Motor neuron (in vitro differentiated cells): Measurements from ENCODE around the gene SULF2. TPM values are rescaled to one million over a fixed set of nuclear protein-coding genes. Genes with fewer than 3 reads are reported as not detected.

Experiments used
- ATAC-seq, 8 experiments: fragments of 200-7000 bp; cut with Tn5 transposase; replicated peaks in 6 of 8; 2 replicates each; pipeline ENCODE4 v1.8.0; 2021; ENCODE audit warnings: mild to moderate bottlenecking in 8 of 8, moderate library complexity in 8 of 8
- H3K27ac ChIP-seq, 2 donors: fragments of 250-450 bp; sonication (Bioruptor Pico); 2 replicates each; pipeline ENCODE4 v1.9.0; 2021; ENCODE audit warnings: antibody characterized with exemption in 2 of 2, mild to moderate bottlenecking in 2 of 2, moderate library complexity in 1 of 2
- H3K4me1 ChIP-seq, 2 donors: fragments of 250-450 bp; sonication (Bioruptor Pico); replicated peaks in 1 of 2; 2 replicates each; pipeline ENCODE4 v1.6.1; 2021; ENCODE audit warnings: antibody characterized with exemption in 2 of 2, mild to moderate bottlenecking in 2 of 2, moderate library complexity in 1 of 2
- H3K4me3 ChIP-seq, 5 donors: fragments of 250-450 bp; sonication (Bioruptor Pico); 2 replicates each; pipeline ENCODE4 v1.9.0; 2021; ENCODE audit warnings: antibody characterized with exemption in 5 of 5, mild to moderate bottlenecking in 5 of 5, moderate library complexity in 4 of 5
- WGBS, 10 experiments: fragments of 450-650 bp; shearing (Covaris generic); methylation state at CpG; one replicate each; pipeline ENCODE4 v1.0.0; 2022; 5-methylcytosine and 5-hydroxymethylcytosine counted together
- in situ Hi-C, 9 experiments: fragments of 400-800 bp; cut with MboI; loops; one replicate each; pipeline ENCODE4 v1.15.0; 2021; ENCODE audit warnings: low sequenced_read_pairs in 9 of 9, low pct_unique_long_range_greater_than_20kb in 2 of 9; ENCODE audit not compliant: unreplicated experiment in 9 of 9
- total RNA-seq, 8 experiments: library from RNA; unstranded; fragments of 300-600 nt; gene quantifications; 2 replicates each; pipeline versions ENCODE4 v1.2.3 to v1.2.4, GENCODE V29; 2022

Gene SULF2
- total RNA-seq, 8 experiments from 2014 or later = 65.5 to 373 (median 95.6) TPM

DNA sequence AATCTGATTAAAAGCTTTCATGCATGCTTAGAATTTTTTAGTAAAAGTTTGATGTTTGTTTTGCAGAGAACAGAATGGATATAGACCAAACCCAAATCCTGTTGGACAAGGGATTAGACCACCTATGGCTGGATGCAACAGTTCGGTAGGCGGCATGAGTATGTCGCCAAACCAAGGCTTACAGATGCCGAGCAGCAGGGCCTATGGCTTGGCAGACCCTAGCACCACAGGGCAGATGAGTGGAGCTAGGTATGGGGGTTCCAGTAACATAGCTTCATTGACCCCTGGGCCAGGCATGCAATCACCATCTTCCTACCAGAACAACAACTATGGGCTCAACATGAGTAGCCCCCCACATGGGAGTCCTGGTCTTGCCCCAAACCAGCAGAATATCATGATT, 150.0 kb downstream of the SULF2 start:
- ATAC-seq = no peak
- no peaks in the 10 kb centered on the region for H3K4me1 ChIP-seq
- WGBS, 10 experiments = 94 to 100% (median 100%) methylated on average over 2 to 4 of the region's 4 CpGs; no CpG with 5 or more reads in 4 of the 10 experiments
- in situ Hi-C loops = no loop called here
- no peak overlapping the region for H3K27ac ChIP-seq
- H3K4me3 ChIP-seq = no peak overlapping the region

DNA sequence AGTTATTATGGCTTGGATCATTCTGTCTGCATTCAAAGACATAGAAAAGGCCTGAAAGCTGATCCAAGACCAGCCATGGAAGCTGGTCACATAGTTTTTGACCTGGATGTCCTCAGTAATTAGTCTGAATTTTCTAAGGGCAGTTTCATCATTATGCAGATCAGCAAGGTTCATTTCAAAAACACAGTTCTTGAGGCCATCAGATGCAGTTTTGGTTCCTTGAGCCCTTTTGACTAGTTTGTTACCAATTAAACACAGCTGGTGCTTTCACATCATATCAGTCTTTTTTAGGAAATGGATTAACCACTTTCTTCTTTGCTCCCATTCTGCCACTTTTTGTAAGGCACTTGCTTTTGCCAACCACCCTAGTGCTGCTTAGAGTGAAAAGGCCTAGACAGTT, 154.2 kb downstream of the SULF2 start:
- ATAC-seq = no peak
- Histone ChIP-seq H3K4me3 (no peak overlapping the region), H3K4me1 (no peaks in the 10 kb centered on the region), H3K27ac (no peak overlapping the region)
- in situ Hi-C loops = no loop called here

DNA sequence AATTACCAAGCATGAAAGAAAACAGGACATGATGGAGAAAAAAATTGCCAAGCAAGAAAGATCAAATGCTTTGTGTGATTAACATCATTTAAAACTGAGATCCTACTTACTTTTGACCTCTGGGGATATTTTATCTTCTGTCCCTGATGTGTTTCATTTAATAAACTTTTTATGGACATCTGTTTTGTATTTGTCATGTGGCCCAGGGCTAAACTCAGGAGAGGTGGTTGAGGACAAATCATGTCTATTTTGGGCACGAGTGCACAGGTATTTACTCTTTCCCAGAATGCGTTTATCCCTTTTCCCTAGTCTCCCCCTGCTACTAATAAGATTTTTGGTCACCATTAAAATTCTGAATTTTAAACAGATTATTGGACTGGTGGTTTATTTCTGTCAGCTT, 155.4 kb downstream of the SULF2 start:
- in situ Hi-C loops = loop anchor here in 1 of 9 experiments (10.0 kb wide), 1 partner anchor 235 kb away; no protein-coding TSS in a partner anchor
- 85 to 100% (median 92%) methylated on average over 1 to 2 of the region's 2 CpGs; no CpG with 5 or more reads in 1 of the 10 experiments for WGBS, 10 experiments
- Histone ChIP-seq H3K4me1 (no peaks in the 10 kb centered on the region), H3K4me3 (no peak overlapping the region), H3K27ac (no peak overlapping the region)
- no peak for ATAC-seq

DNA sequence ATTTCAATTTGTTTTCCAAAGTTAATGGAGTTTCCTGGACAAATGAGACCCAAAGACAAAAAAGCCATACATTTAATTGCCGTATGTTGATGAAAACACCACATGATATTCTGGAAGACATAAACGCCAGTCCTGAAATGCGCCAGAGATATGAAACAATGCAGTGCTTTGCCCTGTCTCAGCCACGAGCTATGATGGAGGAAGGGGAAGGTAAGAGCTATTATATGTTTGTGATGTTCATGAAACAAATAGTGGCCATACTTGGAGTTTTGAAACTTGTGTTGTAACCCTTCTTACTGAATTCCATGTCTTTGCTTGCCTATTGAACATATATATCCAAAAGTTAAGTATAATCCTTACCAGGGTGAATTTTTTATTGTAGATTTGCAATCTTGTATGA, 157.7 kb downstream of the SULF2 start:
- WGBS, 10 experiments = 79 to 100% (median 93%) methylated on average over 1 to 4 of the region's 4 CpGs; no CpG with 5 or more reads in 1 of the 10 experiments
- Histone ChIP-seq H3K4me1 (no peaks in the 10 kb centered on the region), H3K4me3 (no peak overlapping the region), H3K27ac (no peak overlapping the region)
- no peak for ATAC-seq
- in situ Hi-C loops = loop anchor here in 1 of 9 experiments (10.0 kb wide), 1 partner anchor 233 kb away; no protein-coding TSS in a partner anchor

DNA sequence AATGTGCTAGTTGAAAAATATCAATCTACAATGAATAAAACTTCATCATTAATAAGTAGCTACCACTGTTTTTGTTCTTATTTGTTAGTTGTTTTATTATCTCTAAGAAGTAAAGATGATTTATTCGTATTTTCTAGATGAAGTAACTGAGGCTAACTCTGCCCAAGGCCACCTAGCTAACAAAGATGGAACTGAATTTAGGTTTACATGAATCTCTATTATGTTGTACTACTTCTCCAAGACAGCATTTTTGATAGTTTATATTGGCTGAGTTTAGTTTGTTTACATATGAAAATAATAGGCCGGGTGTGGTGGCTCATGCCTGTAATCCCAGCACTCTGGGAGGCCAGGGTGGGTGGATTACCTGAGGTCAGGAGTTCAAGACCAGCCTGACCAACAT, 162.1 kb downstream of the SULF2 start:
- Histone ChIP-seq H3K4me3 (no peak overlapping the region), H3K4me1 (peaks cover 0 to 3% of the 10 kb centered on the region in 2 donors), H3K27ac (no peak overlapping the region)
- ATAC-seq = peak in 3 of 8 experiments; percentile 34 to 65 (median 63)
- 7 to 100% (median 98%) methylated on average over 1 to 2 of the region's 2 CpGs for WGBS, 10 experiments
- in situ Hi-C loops = loop anchor here in 5 of 9 experiments (10.0 to 25.0 kb wide), 4 partner anchors 111 to 236 kb away; partner anchors contain the start of gene NCOA3 (in 2 of the 5)

DNA sequence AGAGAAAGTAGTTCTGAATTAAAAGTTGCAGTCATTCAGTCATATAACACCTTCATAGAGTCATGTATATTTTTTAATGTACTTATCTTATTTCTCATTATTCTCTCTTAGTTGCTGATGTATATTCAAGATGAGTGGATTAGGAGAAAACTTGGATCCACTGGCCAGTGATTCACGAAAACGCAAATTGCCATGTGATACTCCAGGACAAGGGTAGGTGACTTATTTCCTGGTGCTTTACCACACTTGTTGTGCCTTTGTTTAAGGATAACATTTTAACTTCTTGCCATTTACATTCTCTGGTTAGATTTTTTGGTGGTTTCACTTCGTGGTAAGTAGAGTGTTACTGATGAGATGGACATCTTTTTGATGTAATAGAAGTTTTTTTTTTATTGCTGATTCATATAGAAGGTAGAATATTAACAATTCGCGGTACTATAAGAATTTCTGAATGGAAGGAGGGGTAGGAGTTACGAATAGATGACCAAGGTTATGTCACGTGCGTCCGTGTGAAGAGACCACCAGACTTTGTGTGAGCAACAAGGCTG, 163.1 kb downstream of the SULF2 start:
- peak in 1 of 8 experiments; percentile 17 for ATAC-seq
- Histone ChIP-seq H3K4me1 (peaks cover 0 to 3% of the 10 kb centered on the region in 2 donors), H3K4me3 (no peak overlapping the region), H3K27ac (no peak overlapping the region)
- in situ Hi-C loops = loop anchor here in 5 of 9 experiments (10.0 to 25.0 kb wide), 4 partner anchors 110 to 235 kb away; partner anchors contain the start of gene NCOA3 (in 2 of the 5)
- WGBS, 10 experiments = 44 to 100% (median 91%) methylated on average over 2 to 9 of the region's 9 CpGs; no CpG with 5 or more reads in 2 of the 10 experiments

DNA sequence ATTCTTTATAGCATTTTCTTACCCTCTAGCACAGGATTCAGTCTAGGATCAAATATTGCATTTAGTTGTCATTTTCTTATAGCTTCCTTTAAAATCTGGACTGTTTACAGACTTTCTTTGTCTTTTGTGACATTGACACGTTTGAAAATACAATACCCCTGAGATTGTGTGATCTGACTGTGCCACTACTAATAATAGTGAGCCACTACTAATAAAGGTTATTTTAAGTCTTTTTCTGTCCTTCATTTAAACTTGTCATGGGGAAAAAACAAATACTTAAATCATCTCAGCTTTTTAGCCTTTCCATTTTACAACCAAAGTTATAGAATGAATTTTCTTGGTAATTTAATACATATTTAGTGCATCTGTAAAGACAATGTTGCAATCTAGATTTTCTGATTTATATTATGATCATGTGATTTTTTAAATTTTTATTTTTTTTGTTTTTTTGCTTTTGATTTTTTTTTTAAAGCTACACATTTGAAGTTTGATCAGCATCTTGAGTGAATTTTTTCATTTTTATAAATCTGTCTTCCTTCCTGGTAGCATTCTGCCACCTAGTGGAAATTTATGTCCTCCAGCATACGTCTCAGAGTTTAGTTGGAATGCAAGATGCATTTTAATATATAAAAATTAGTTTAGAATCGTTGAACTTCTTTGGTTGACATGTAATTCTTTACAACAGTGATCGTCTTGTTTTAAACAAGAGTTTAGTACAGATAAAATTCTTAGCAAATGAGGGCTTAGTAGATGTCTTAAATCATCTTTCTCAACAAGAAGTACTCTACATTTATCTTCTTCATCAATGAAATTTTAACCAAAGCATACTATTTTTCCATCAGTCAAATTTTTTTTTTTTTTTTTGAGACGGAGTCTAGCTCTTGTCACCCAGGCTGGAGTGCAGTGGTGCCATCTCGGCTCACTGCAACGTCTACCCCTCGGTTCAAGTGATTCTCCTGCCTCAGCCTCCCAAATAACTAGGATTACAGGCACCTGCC, 164.2 kb downstream of the SULF2 start:
- peak in 4 of 8 experiments; percentile 12 to 50 (median 29) for ATAC-seq
- no peak overlapping the region for H3K27ac ChIP-seq
- in situ Hi-C loops = loop anchor here in 5 of 9 experiments (10.0 to 25.0 kb wide), 4 partner anchors 109 to 234 kb away; partner anchors contain the start of gene NCOA3 (in 2 of the 5)

DNA sequence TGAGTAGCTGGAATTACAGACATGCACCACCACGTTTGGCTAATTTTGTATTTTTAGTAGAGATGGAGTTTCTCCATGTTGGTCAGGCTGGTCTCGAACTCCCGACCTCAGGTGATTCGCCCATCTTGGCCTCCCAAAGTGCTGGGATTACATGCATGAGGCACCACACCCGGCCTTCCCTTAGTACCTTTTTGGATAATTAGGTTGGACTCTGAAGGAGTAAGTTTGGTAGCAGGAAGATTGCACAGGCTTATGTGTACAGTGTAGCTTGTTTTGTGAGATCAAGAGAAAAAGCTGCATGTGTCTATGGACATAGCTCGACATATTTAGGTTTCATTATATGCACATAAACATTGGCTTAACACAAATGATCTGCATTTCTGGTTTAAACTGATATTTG, 166.8 kb downstream of the SULF2 start:
- ATAC-seq = peak in 1 of 8 experiments; percentile 46
- in situ Hi-C loops = loop anchor here in 5 of 9 experiments (25.0 kb wide), 3 partner anchors 106 to 231 kb away; partner anchors contain the start of gene NCOA3 (in 2 of the 5)
- Histone ChIP-seq H3K27ac (no peak overlapping the region), H3K4me1 (peaks cover 0 to 3% of the 10 kb centered on the region in 2 donors), H3K4me3 (no peak overlapping the region)
- WGBS, 10 experiments = 0 to 100% (median 95%) methylated on average over 1 to 6 of the region's 6 CpGs; no CpG with 5 or more reads in 1 of the 10 experiments

More for the DNA sequence above, 164.2 kb downstream of the SULF2 start:
- Histone ChIP-seq H3K4me3 (no peak overlapping the region), H3K4me1 (peaks cover 0 to 3% of the 10 kb centered on the region in 2 donors)
- WGBS, 10 experiments = 20 to 60% (median 41%) methylated on average over 2 to 8 of the region's 8 CpGs

DNA sequence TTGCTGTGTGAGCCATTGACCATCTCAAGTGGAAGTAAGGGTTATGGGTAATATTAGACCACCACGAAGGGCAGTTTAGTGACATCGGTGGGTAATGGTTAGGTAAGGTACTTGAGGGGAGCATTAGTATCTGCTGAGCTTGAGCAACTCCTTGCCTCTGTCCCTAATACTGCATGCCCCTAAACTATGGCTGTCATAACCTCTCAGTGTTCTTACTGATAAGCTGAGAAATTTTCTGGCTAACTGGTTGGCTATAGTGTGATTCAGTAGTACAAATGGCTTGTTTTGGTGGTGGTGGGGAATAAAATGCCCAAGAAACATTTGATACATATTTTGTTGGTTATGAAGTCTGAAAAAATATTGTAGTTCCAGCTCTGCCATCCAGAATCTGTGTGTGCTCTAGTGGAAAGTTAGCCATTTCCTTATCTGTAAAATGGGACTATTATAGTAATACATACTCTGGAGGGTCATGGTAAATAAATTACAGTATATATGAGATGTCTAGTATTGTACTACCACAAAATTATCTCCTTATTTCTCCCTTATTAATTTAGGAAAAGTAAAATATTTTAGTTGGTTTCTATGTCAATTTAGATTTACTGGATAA, 170.5 kb downstream of the SULF2 start:
- Histone ChIP-seq H3K4me3 (no peak overlapping the region), H3K27ac (no peak overlapping the region), H3K4me1 (no peaks in the 10 kb centered on the region)
- in situ Hi-C loops = loop anchor here in 5 of 9 experiments (25.0 kb wide), 3 partner anchors 103 to 228 kb away; partner anchors contain the start of gene NCOA3 (in 2 of the 5)
- WGBS, 10 experiments = 83 to 100% (median 100%) methylated on average over 1 to 2 of the region's 2 CpGs; no CpG with 5 or more reads in 4 of the 10 experiments
- no peak for ATAC-seq

DNA sequence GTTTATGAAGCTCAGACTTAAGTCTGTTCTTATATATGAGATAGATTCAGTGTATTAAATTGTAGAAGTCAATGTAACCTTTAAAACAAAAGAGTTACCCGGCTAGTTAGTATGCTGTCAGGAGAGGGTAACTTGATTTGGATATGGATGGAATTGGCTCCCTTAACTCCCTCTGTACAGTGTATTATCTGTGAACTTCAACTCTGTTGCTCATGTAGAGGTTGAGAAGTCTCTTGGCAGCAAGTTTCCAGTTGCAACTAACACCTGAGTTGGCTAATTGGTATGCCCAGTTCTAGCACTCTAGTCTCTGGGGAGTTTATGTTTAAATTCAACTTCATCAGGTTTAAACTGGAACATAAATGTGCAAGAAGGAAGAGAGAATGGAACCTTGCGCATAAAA, 172.6 kb downstream of the SULF2 start:
- H3K27ac ChIP-seq = no peak overlapping the region
- WGBS, 10 experiments = 85 to 100% (median 94%) methylated on average over 1 to 2 of the region's 2 CpGs; no CpG with 5 or more reads in 1 of the 10 experiments
- ATAC-seq = no peak
- no peak overlapping the region for H3K4me3 ChIP-seq
- in situ Hi-C loops = loop anchor here in 5 of 9 experiments (25.0 kb wide), 3 partner anchors 100 to 225 kb away; partner anchors contain the start of gene NCOA3 (in 2 of the 5)
- H3K4me1 ChIP-seq = no peaks in the 10 kb centered on the region

DNA sequence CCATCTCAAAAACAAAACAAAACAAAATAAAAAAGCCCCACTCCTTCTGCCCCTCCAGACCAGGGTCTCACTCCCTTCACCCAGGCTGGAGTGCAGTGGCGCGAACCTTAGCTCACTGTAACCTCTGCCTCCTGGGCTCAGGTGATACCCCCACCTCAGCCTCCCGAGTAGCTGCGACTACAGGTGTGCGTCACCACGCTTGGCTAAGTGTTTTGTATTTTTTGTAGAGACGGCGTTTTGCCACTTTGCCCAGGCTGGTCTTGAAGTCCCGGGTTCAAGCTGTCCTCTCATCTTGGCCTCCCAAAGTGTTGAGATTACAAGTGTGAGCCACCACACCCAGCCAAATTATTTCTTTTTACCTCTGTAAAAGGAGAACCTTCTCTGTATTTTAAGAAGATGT, 173.5 kb downstream of the SULF2 start:
- no peak for ATAC-seq
- 100% methylated on average over 2 to 6 of the region's 9 CpGs; no CpG with 5 or more reads in 4 of the 10 experiments for WGBS, 10 experiments
- H3K27ac ChIP-seq = no peak overlapping the region
- H3K4me3 ChIP-seq = no peak overlapping the region
- in situ Hi-C loops = loop anchor here in 5 of 9 experiments (25.0 kb wide), 3 partner anchors 99 to 224 kb away; partner anchors contain the start of gene NCOA3 (in 2 of the 5)
- peaks cover 3 to 8% of the 10 kb centered on the region in 2 donors for H3K4me1 ChIP-seq

DNA sequence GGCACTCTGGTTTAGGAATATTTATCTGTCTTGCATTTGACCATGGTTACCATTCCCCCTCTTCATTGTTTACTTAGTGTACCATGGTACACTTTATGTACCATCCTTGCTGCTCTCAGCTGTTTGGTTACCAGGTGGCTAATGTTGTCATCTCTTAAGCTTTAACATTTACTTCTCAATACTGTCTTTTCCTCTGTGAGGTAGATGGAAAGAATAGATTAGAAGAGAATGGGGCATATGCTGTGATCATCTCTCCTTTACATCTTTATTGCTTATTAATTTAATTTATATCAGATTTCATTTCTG, 174.4 kb downstream of the SULF2 start:
- ATAC-seq = peak in 3 of 8 experiments; percentile 9 to 55 (median 18)
- Histone ChIP-seq H3K27ac (no peak overlapping the region), H3K4me1 (peaks cover 10 to 17% of the 10 kb centered on the region in 2 donors), H3K4me3 (no peak overlapping the region)
- in situ Hi-C loops = loop anchor here in 5 of 9 experiments (25.0 kb wide), 3 partner anchors 99 to 224 kb away; partner anchors contain the start of gene NCOA3 (in 2 of the 5)
